ENCODE measurements around the gene ANXA1.

The ANXA1 gene

GRCh38 chr9:73215249-73215648 lies 63.6 kb downstream of the ANXA1 start:
- DNase-seq = peak in 1 of 5 experiments; percentile 28

GRCh38 chr9:73216100-73216499 lies 64.4 kb downstream of the ANXA1 start:
- DNase-seq = peak in 1 of 5 experiments; percentile 59
